Suprapubic skin (tissue), 4 donors: ENCODE measurements around the gene TRIM61. TPM values are rescaled to one million over a fixed set of nuclear protein-coding genes. Genes with fewer than 3 reads are reported as not detected.
"Not testable (repeated sequence)": the region's sequence is repeated elsewhere in the genome, so short reads cannot be mapped to it uniquely, and the experiment has no call there.

Experiments
- DNase-seq, 2 donors: peaks; one replicate each; pipeline ENCODE4 v3.0.0-alpha.2; 2019; ENCODE audit warnings: low spot score in 2 of 2
- H3K27ac ChIP-seq: fragments of 200-600 bp; sonication (generic); one replicate; pipeline ENCODE4 v1.5.1; 2019
- H3K27me3 ChIP-seq: fragments of 200-600 bp; sonication (generic); one replicate; pipeline ENCODE4 v1.5.1; 2019
- H3K36me3 ChIP-seq: fragments of 200-600 bp; sonication (generic); one replicate; pipeline ENCODE4 v1.5.1; 2019
- H3K4me1 ChIP-seq: fragments of 200-600 bp; sonication (generic); one replicate; pipeline ENCODE4 v1.5.1; 2019
- H3K4me3 ChIP-seq: fragments of 200-600 bp; sonication (generic); one replicate; pipeline ENCODE4 v1.5.1; 2019; ENCODE audit warnings: mild to moderate bottlenecking
- H3K9me3 ChIP-seq: fragments of 200-600 bp; sonication (generic); one replicate; pipeline ENCODE4 v1.5.1; 2019
- CTCF ChIP-seq, 2 donors: fragments of 200-600 bp in 1 of 2; fragments of 450-650 bp in 1 of 2; sonication (generic) in 1 of 2; IDR thresholded peaks; one replicate each; pipeline ENCODE4 v1.5.1; 2016 to 2019; ENCODE audit warnings: antibody characterized with exemption in 2 of 2, mild to moderate bottlenecking in 1 of 2, moderate library complexity in 1 of 2
- EP300 ChIP-seq: sonication (generic); formaldehyde crosslinking; IDR thresholded peaks from one replicate; pipeline ENCODE4 v1.6.1; 2017; ENCODE audit warnings: antibody characterized with exemption
- POLR2A ChIP-seq, 2 donors: fragments of 450-650 bp; IDR thresholded peaks; one replicate each; pipeline ENCODE4 v1.6.1; 2017; ENCODE audit warnings: antibody characterized with exemption in 2 of 2, mild to moderate bottlenecking in 2 of 2, moderate library complexity in 2 of 2
- POLR2AphosphoS5 ChIP-seq, 3 donors: sonication (generic); formaldehyde crosslinking; IDR thresholded peaks; one replicate each; pipeline ENCODE4 v1.6.1; 2017; ENCODE audit warnings: antibody characterized with exemption in 3 of 3
- WGBS: methylation state at CpG from one replicate; pipeline ENCODE4 v1.1.5; 2018; 5-methylcytosine and 5-hydroxymethylcytosine counted together
- total RNA-seq, 4 donors: library from RNA; depleted of rRNA; stranded (reverse); fragments of >200 nt; gene quantifications; one replicate each; pipeline ENCODE4 v1.1.0, GENCODE V29; 2016

The TRIM61 gene
- total RNA-seq, 4 donors from 2014 or later: not detected

GRCh38 chr4:164931551-164932324, 45.7 kb downstream of the TRIM61 start:
- TF ChIP-seq POLR2A (IDR thresholded peaks at IDR 0.05): no peak
- no peak for TF ChIP-seq EP300
- no peak for TF ChIP-seq POLR2AphosphoS5 (IDR thresholded peaks at IDR 0.05)
- no peak for TF ChIP-seq CTCF (IDR thresholded peaks at IDR 0.05)
- Histone ChIP-seq H3K27me3 (no peaks in the 10 kb centered on the region), H3K4me3 (no peak overlapping the region), H3K27ac (no peak overlapping the region), H3K9me3 (no peaks in the 10 kb centered on the region), H3K4me1 (peaks cover under 1% of the 10 kb centered on the region), H3K36me3 (no peaks in the 10 kb centered on the region)
- WGBS: 83% methylated on average over 5 of the region's 5 CpGs
- no peak for DNase-seq

DNA sequence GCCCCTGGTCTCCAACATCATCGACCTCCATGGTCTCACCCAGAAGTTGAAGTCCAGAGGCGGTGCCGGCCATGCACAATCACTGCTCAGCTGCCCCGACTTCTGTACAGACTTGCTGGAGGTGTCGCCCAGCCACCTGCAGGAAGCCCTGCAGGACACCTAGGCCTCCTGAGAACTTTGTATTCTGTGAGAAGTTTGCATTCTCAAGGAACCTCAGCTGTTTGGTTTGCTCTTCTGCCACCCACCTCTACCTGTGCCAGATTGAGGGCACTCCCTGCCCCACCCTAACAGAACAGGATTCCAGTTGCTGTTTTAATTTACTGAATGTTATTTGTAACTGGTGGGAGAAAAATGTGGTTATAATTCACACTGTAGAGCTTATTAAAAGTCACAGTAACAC, 46.8 kb downstream of the TRIM61 start:
- TF ChIP-seq CTCF (IDR thresholded peaks at IDR 0.05) (no peak), POLR2AphosphoS5 (IDR thresholded peaks at IDR 0.05) (no peak), POLR2A (IDR thresholded peaks at IDR 0.05) (no peak), EP300 (no peak)
- Histone ChIP-seq H3K4me1 (peaks cover 3% of the 10 kb centered on the region), H3K9me3 (no peaks in the 10 kb centered on the region), H3K36me3 (no peaks in the 10 kb centered on the region), H3K27me3 (no peaks in the 10 kb centered on the region), H3K4me3 (no peak overlapping the region), H3K27ac (no peak overlapping the region)
- DNase-seq: no peak
- WGBS: 64% methylated on average over 5 of the region's 5 CpGs

DNA sequence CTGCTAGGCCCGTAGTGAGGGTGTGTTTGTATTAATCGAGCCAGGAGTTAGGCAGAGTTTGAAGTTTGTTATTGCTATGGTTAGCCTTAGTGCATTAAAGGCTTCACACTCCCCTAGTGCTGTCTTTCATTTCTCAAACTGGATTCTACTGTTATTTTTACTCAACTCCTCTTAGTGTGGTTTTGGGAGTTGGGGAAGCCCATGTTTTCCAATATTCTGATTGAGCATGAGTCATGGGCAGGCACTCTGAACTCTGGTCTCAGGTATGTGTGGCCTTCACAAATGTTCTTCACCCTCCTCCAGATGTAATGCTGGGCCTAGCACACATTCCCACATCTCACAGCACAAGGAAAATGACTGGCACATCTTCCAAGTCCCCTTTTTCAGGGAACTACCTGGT, 50.4 kb downstream of the TRIM61 start:
- H3K36me3 ChIP-seq, H3K4me1 ChIP-seq, DNase-seq, H3K9me3 ChIP-seq, H3K27me3 ChIP-seq, H3K27ac ChIP-seq, H3K4me3 ChIP-seq: not testable (repeated sequence)
- WGBS: 36% methylated on average over 2 of the region's 2 CpGs

DNA sequence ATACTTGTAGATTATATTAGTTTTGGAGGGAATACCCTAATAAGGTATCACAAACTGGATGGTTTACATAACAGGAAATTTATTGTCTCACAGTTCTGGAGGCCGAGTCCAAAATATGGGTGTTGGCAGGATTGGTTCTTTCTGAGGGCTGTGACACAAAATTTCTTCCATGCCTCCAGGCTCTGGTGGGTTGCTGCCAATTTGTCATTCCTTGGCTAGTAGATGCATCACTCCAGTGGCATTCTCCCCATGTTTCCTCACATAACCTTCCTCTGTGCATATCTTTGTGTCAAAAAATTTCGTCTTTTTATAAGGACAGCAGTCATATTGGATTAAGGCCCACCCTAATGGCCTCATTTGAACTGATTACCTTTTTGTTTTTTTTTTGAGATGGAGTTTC, 51.2 kb downstream of the TRIM61 start:
- no peaks in the 10 kb centered on the region for H3K9me3 ChIP-seq
- peaks cover 3% of the 10 kb centered on the region for H3K4me1 ChIP-seq
- H3K4me3 ChIP-seq: no peak overlapping the region
- H3K27me3 ChIP-seq: no peaks in the 10 kb centered on the region
- H3K27ac ChIP-seq: peak overlapping the region; percentile 34
- DNase-seq: no peak
- TF ChIP-seq CTCF (IDR thresholded peaks at IDR 0.05) (no peak), EP300 (no peak), POLR2AphosphoS5 (IDR thresholded peaks at IDR 0.05) (no peak), POLR2A (IDR thresholded peaks at IDR 0.05) (no peak)
- 31% methylated on average over 2 of the region's 2 CpGs for WGBS
- H3K36me3 ChIP-seq: no peaks in the 10 kb centered on the region

- Histone ChIP-seq H3K27ac (no peak overlapping the region), H3K27me3 (no peaks in the 10 kb centered on the region), H3K4me3 (no peak overlapping the region), H3K4me1 (peaks cover 3% of the 10 kb centered on the region), H3K36me3 (no peaks in the 10 kb centered on the region), H3K9me3 (no peaks in the 10 kb centered on the region)
- DNase-seq: no peak
- TF ChIP-seq EP300: no peak
- no peak for TF ChIP-seq POLR2A (IDR thresholded peaks at IDR 0.05)
- no peak for TF ChIP-seq CTCF (IDR thresholded peaks at IDR 0.05)
- TF ChIP-seq POLR2AphosphoS5 (IDR thresholded peaks at IDR 0.05): no peak
- WGBS: 58% methylated on average over 3 of the region's 3 CpGs
These were observed 52.7 kb downstream of the TRIM61 start for GRCh38 chr4:164924670-164925238.
